Ammon's horn (tissue), 1 donor: ENCODE data around the gene GDF11.
A peak's percentile ranks its signal among the peaks of the same experiment; 100 is the strongest.

Experiments
- DNase-seq: peaks from one replicate; pipeline ENCODE4 v3.0.0-alpha.2; 2016; ENCODE audit warnings: low spot score

Gene GDF11

GRCh38 chr12:55742719-55743405 lies at the start of gene GDF11:
Gene GDF11, plus strand, starts transcription at chr12:55743122. Its CDS starts 195 bp downstream, at chr12:55743317.
- peak; percentile 91 for DNase-seq

GRCh38 chr12:55693323-55694187 lies 49.4 kb upstream of the GDF11 start:
- DNase-seq: no peak

GRCh38 chr12:55694188-55694515 lies 48.8 kb upstream of the GDF11 start:
- DNase-seq: no peak

- no peak for DNase-seq
Measured at GRCh38 chr12:55694651-55695050, 48.3 kb upstream of the GDF11 start.

GRCh38 chr12:55695349-55695748 lies 47.6 kb upstream of the GDF11 start:
- DNase-seq: no peak

- DNase-seq: no peak
Measured at GRCh38 chr12:55696141-55696540, 46.8 kb upstream of the GDF11 start.

- DNase-seq: no peak
Measured at GRCh38 chr12:55696796-55697462, 46.0 kb upstream of the GDF11 start.

- no peak for DNase-seq
Measured at GRCh38 chr12:55697686-55698085, 45.2 kb upstream of the GDF11 start.

GRCh38 chr12:55698241-55698955 lies 44.5 kb upstream of the GDF11 start:
- DNase-seq: no peak

GRCh38 chr12:55698965-55699364 lies 44.0 kb upstream of the GDF11 start:
- no peak for DNase-seq

GRCh38 chr12:55699471-55700055 lies 43.4 kb upstream of the GDF11 start:
- DNase-seq: no peak

- no peak for DNase-seq
Measured at GRCh38 chr12:55700255-55701018, 42.5 kb upstream of the GDF11 start.

GRCh38 chr12:55702861-55703260 lies 40.1 kb upstream of the GDF11 start:
- DNase-seq: no peak

- DNase-seq: no peak
Measured at GRCh38 chr12:55703288-55703687, 39.6 kb upstream of the GDF11 start.

- no peak for DNase-seq
Measured at GRCh38 chr12:55703901-55704761, 38.8 kb upstream of the GDF11 start.

- no peak for DNase-seq
Measured at GRCh38 chr12:55704824-55705718, 37.9 kb upstream of the GDF11 start.

GRCh38 chr12:55705782-55706402 lies 37.0 kb upstream of the GDF11 start:
- DNase-seq: no peak

- no peak for DNase-seq
Measured at GRCh38 chr12:55706568-55707218, 36.2 kb upstream of the GDF11 start.
